Pancreas (tissue), 10 donors: ENCODE measurements around the gene DTNBP1. TPM values are rescaled to one million over a fixed set of nuclear protein-coding genes. Genes with fewer than 3 reads are reported as not detected.
"Not testable (repeated sequence)": the region's sequence is repeated elsewhere in the genome, so short reads cannot be mapped to it uniquely, and the experiment has no call there.

Experiments
- ATAC-seq, 4 donors: fragments of 200-7000 bp; cut with Tn5 transposase; one replicate each; pipeline versions ENCODE4 v1.8.0 to v1.9.1; 2020; ENCODE audit warnings: mild to moderate bottlenecking in 4 of 4, moderate library complexity in 4 of 4
- DNase-seq, 6 donors: peaks; one replicate each; pipeline ENCODE4 v3.0.0-alpha.2; 2020
- FAIRE-seq: peaks from 2 replicates; lab custom pipeline; 2012; peaks lifted over from hg19 to GRCh38; lab: Jason Lieb, UNC
- H3K27ac ChIP-seq, 4 donors: fragments of 200-600 bp; sonication (generic); 1 replicate in 3 of 4; 2 replicates in 1 of 4; pipeline versions ENCODE4 v1.5.0 to v1.8.0; 2020
- H3K27me3 ChIP-seq, 4 donors: fragments of 200-600 bp; one replicate each; pipeline ENCODE4 v1.8.0; 2021
- H3K36me3 ChIP-seq, 3 donors: fragments of 200-600 bp; sonication (generic) in 1 of 3; one replicate each; pipeline versions ENCODE4 v1.5.0 to v1.8.0; 2020 to 2021
- H3K4me1 ChIP-seq, 3 donors: fragments of 200-600 bp; one replicate each; pipeline ENCODE4 v1.8.0; 2021
- H3K4me3 ChIP-seq, 4 donors: fragments of 200-600 bp; sonication (generic) in 2 of 4; one replicate each; pipeline versions ENCODE4 v1.5.0 to v1.8.0; 2020 to 2021
- H3K9me3 ChIP-seq, 4 donors: fragments of 200-600 bp; one replicate each; pipeline ENCODE4 v1.8.0; 2021
- CTCF ChIP-seq, 4 donors: fragments of 200-600 bp; sonication (generic) in 3 of 4; IDR thresholded peaks; one replicate each; pipeline versions ENCODE4 v1.5.0 to v1.8.0; 2021; ENCODE audit warnings: antibody characterized with exemption in 4 of 4
- WGBS, 2 donors: extraction: QIAGEN DNeasy Blood & Tissue Kit; methylation state at CpG; one replicate each; pipeline ENCODE4 v1.1.7; 2013; 5-methylcytosine and 5-hydroxymethylcytosine counted together
- intact Hi-C, 3 donors: fragments of 100-400 bp; cut with DNase I; formaldehyde crosslinking; loops; one replicate each; pipeline versions ENCODE4 v1.11.1 to v1.14.2; 2022
- polyA plus RNA-seq, 2 donors: library from polyadenylated mRNA; stranded (reverse); fragments of 200-250 nt; gene quantifications; one replicate each; pipeline ENCODE4 v1.2.3, GENCODE V29; 2013
- total RNA-seq, 6 donors: library from RNA; stranded (reverse); fragmentation: NEBNext Ultra II Directional in 4 of 6; extraction: Animal tissue kit (Norgen Biotek cat#: 25700) in 4 of 6; gene quantifications; one replicate each; pipeline versions ENCODE4 v1.2.1 to v1.2.4, GENCODE V29; 2021 to 2023
- donor health status: healthy with polysubstance abuse.
- donor health status: DM: no; HTN: no; CAD: no; lungs with moderate emphysema.
- donor health status: DM: no; HTN: no; CAD: no.
- donor health status: control.
- donor health status: control.
- donor health status: Bipolar disorder and iron deficiency.
- donor health status: DM: yes; HTN: yes; CAD: no.
- donor health status: DM: no; HTN: no; CAD: no.
- donor health status: DM: no; HTN: no; CAD: no.
- donor health status: DM: yes; HTN: yes; CAD: no.

DTNBP1 gene
- total and polyA plus RNA-seq, 8 donors: 6.5 to 11.5 (median 8.0) TPM

DNA sequence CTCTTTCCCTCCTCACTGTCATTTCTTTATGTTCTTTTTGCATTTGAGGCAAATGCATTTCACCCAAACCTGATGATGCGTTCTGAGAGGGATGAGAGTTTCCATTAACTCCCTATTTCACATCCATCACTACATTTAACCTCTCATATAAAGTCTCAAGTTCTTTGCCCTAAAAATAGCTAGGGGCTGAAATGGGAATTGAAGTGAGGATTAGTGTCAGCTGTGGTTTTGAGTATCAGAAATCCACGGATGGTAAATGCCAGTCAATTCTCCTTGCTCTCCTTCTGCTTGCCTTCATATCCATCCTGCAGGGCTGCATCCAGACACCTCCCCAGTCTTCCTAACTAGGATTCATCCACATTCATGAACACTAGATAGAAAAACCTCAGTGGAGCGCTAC is 10.0 kb upstream of the DTNBP1 start:
- no peaks in the 10 kb centered on the region for H3K4me1 ChIP-seq
- intact Hi-C loops: no loop called here
- TF ChIP-seq CTCF (IDR thresholded peaks at IDR 0.05): no peak
- no peak overlapping the region for H3K27ac ChIP-seq
- DNase-seq (no peak), FAIRE-seq (no peak), ATAC-seq (no peak)
- no peaks in the 10 kb centered on the region for H3K9me3 ChIP-seq
- no peaks in the 10 kb centered on the region for H3K27me3 ChIP-seq
- no peaks in the 10 kb centered on the region for H3K36me3 ChIP-seq
- WGBS, 2 donors: 67 to 80% methylated on average over 3 of the region's 3 CpGs
- H3K4me3 ChIP-seq: no peak overlapping the region

DNA sequence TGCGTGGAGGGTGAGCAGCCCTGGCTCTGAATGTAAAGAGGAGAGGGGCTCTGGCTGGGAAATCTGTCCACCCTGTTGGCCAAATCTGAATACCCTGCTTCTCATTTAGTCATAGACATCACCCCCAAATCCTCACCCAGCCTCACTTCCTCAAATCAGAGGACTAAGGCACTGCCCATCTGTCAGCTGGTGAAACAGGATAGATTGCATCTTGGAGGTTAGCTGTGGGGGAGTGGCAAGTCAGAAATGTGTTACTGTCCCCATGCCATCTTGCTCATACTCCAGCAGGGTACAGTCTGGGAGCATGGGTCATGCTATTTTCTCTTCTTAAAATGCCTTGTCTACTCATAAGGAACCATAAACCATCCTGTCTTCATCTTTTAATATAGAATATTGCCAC is 9.5 kb upstream of the DTNBP1 start:
- TF ChIP-seq CTCF (IDR thresholded peaks at IDR 0.05): no peak
- Histone ChIP-seq H3K27ac (no peak overlapping the region), H3K36me3 (no peaks in the 10 kb centered on the region), H3K4me3 (no peak overlapping the region), H3K9me3 (no peaks in the 10 kb centered on the region), H3K27me3 (no peaks in the 10 kb centered on the region), H3K4me1 (no peaks in the 10 kb centered on the region)
- ATAC-seq: no peak
- FAIRE-seq: no peak
- intact Hi-C loops: no loop called here
- WGBS, 2 donors: 89 to 100% methylated on average over 1 of the region's 1 CpG
- DNase-seq: no peak

DNA sequence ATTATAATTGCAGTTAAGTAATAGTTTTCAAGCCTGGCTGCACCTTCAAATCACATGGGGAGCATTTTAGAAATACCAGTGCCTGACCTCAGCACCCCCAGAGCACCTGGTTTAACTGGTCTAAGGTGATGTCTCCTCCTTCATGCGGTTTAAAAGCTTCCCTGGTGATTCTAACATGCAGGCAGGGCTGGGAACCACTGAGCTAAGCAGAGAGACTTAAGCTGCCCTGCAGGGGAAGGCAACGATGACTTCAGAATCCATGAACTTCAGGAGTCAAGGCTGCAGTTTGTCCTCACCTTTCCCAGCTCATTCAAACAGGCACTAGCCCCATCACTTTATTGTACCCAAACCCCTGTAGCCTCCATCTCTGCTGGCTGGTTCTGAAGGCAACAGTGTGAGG is 6.1 kb upstream of the DTNBP1 start:
- H3K27ac ChIP-seq: no peak overlapping the region
- no peak for TF ChIP-seq CTCF (IDR thresholded peaks at IDR 0.05)
- no peak for FAIRE-seq
- 59 to 64% methylated on average over 2 of the region's 2 CpGs for WGBS, 2 donors
- H3K4me3 ChIP-seq: no peak overlapping the region
- ATAC-seq: no peak
- intact Hi-C loops: no loop called here
- H3K27me3 ChIP-seq: no peaks in the 10 kb centered on the region
- no peaks in the 10 kb centered on the region for H3K9me3 ChIP-seq
- no peak for DNase-seq
- H3K36me3 ChIP-seq: no peaks in the 10 kb centered on the region
- H3K4me1 ChIP-seq: no peaks in the 10 kb centered on the region

GRCh38 chr6:15666896-15667295 is 4.1 kb upstream of the DTNBP1 start:
- 84 to 92% methylated on average over 3 of the region's 4 CpGs for WGBS, 2 donors
- H3K36me3 ChIP-seq, H3K9me3 ChIP-seq, H3K27ac ChIP-seq, H3K27me3 ChIP-seq, DNase-seq, H3K4me3 ChIP-seq, intact Hi-C loops, H3K4me1 ChIP-seq, FAIRE-seq, ATAC-seq: not testable (repeated sequence)

DNA sequence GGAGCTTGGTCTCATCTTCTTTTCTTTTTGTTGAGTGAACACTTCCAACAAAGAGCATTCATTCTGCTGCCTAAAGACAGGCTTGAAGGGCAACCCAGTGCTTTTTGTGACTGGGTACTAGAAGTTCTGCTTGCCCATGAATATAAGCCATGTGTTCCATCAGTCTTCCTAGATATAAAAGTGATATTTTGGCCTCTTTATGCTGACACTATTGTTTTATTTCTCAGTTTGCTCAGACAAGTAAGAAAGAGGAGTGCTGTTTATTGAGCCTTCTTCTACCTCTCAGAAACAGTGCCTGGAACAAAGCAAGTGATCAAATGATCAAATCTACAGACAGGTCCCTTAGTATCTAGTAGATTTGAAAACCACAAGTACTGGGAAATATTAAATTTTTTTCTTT is 2.4 kb upstream of the DTNBP1 start:
- DNase-seq (no peak), FAIRE-seq (no peak), ATAC-seq (no peak)
- no peaks in the 10 kb centered on the region for H3K36me3 ChIP-seq
- intact Hi-C loops: no loop called here
- H3K4me3 ChIP-seq: no peak overlapping the region
- peaks cover 0 to 3% (median 0%) of the 10 kb centered on the region in 3 donors for H3K4me1 ChIP-seq
- no peak for TF ChIP-seq CTCF (IDR thresholded peaks at IDR 0.05)
- H3K27me3 ChIP-seq: no peaks in the 10 kb centered on the region
- H3K27ac ChIP-seq: no peak overlapping the region
- H3K9me3 ChIP-seq: no peaks in the 10 kb centered on the region
